ENCODE measurements around the gene GALR3.

GALR3 gene

DNA sequence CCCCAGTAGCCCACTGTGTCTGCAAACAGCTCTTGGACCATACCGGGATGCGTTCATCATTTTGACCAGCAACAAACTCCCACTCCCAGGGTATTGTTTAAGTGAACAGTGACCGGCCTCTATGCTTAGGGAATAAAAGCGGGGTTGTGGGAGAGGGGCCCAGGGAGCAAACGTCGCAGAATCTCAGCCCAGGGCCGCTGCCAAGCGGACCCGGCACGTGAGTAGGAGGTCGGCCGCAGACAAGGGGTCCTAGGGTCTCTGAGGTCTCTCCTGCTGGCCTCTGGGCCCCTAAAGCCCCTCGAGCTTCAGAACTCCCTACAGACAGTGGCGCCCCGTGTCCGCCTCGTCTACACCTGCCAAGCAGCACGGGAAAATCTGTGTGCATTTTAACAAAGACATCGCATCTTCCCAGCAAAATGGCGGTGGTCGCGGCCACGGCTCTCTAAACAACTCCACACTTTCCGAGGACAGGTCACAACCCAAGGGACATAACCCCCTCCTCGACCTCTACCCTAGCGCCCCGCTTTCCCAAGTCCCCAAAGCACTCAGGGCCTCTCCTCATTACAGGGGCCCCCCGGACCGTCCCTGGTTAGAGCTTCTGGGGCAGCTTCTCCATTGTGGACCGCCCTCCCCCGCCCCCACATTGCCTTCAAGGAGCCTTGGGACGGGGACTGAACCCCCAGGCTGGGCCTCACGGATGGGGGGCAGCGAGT is 19.4 kb upstream of the GALR3 start:
- DNase-seq = peak; percentile 72 to 77

DNA sequence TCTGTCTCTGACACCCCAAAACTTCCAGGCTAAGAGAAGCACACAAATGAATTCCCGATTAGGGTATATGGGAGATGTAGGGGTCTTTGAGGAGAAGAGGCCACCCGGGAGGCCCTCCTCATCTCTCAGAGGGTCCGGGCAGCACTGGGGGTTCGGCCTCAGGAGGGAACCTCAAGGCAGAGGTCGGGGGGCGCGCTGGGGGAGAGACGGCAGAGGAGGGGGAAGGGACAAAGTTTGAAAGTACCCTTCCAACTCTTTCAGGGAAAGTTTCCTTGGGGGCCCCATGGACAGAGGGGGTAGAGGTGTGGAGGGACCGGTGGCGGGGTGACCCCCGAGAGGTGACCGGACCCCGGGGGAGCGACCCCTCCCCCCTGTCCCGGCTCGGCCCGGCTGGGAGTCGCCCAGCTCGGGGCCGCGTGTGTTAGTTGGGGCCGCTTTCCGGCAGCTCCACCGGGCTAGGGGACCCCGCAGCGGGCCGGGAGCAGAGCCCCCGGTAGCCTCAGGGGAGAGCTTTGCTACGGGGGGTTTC is 18.8 kb upstream of the GALR3 start:
- no peak for DNase-seq

DNA sequence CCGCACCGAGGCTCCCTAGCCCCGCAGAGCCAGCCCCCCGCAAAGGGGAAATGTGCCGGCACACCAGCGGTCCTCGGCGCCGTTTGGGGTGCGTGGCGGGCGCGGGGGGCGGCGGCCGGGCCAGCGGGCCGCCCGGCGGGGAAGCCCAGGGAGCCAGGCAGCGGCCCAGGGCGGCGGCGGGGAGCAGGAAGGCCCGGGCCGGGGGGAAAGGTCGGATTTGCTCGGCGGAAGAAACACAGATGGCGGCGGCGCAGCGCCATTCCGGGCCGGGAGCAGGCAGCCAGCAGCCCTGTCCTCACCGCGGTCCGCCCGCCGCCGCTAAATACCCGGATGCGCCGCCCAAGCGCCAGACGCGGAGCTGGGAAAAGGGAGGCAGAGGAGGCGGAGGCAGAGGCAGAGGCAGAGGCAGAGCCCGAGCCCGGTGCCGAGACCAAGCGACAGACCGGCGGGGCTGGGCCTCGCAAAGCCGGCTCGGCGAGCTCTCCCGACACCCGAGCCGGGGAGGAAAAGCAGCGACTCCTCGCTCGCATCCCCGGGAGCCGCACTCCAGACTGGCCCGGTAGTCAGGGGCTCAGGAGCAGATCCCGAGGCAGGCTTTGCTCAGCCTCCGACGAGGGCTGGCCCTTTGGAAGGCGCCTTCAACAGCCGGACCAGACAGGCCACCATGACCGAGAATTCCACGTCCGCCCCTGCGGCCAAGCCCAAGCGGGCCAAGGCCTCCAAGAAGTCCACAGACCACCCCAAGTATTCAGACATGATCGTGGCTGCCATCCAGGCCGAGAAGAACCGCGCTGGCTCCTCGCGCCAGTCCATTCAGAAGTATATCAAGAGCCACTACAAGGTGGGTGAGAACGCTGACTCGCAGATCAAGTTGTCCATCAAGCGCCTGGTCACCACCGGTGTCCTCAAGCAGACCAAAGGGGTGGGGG is 18.0 kb upstream of the GALR3 start:
- peak; percentile 47 to 76 for DNase-seq

DNA sequence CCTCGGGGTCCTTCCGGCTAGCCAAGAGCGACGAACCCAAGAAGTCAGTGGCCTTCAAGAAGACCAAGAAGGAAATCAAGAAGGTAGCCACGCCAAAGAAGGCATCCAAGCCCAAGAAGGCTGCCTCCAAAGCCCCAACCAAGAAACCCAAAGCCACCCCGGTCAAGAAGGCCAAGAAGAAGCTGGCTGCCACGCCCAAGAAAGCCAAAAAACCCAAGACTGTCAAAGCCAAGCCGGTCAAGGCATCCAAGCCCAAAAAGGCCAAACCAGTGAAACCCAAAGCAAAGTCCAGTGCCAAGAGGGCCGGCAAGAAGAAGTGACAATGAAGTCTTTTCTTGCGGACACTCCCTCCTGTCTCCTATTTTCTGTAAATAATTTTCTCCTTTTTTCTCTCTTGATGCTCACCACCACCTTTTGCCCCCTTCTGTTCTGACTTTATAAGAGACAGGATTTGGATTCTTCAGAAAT is 17.3 kb upstream of the GALR3 start:
- no peak for DNase-seq

DNA sequence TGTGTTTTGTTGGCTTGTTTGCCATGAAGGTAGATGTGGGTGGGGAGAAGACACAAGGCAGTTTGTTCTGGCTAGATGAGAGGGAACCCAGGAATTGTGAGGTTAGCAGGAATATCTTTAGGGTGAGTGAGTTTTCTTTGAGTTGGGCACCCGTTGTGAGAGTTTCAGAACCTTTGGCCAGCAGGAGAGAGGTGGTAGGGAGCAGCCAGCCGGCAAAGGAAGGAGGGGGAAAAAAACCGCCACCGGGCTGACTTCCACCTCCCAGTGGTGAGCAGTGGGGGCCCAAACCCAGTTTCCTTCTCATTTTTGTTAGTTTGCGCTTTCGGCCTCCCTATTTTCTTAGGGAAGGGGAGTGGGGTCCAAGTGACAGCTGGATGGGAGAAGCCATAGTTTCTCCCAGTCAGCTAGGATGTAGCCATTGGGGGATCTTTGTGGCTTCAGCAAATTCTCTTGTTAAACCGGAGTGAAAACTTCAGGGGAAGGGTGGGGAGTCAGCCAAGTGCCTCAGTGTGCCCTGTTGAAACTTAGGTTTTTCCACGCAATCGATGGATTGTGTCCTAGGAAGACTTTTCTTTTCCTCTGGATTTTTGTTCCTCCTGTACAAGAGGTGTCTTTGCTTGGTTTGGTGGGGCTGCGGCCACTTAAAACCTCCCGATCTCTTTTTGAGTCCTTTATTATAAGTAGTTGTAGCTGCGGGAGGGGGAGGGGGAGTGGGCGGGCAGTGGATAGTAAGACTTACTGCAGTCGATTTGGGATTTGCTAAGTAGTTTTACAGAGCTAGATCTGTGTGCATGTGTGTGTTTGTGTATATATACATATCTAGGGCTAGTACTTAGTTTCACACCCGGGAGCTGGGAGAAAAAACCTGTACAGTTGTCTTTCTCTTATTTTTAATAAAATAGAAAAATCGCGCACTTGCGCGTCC is 16.5 kb upstream of the GALR3 start:
- DNase-seq = peak in 1 of 2 experiments; percentile 43

DNA sequence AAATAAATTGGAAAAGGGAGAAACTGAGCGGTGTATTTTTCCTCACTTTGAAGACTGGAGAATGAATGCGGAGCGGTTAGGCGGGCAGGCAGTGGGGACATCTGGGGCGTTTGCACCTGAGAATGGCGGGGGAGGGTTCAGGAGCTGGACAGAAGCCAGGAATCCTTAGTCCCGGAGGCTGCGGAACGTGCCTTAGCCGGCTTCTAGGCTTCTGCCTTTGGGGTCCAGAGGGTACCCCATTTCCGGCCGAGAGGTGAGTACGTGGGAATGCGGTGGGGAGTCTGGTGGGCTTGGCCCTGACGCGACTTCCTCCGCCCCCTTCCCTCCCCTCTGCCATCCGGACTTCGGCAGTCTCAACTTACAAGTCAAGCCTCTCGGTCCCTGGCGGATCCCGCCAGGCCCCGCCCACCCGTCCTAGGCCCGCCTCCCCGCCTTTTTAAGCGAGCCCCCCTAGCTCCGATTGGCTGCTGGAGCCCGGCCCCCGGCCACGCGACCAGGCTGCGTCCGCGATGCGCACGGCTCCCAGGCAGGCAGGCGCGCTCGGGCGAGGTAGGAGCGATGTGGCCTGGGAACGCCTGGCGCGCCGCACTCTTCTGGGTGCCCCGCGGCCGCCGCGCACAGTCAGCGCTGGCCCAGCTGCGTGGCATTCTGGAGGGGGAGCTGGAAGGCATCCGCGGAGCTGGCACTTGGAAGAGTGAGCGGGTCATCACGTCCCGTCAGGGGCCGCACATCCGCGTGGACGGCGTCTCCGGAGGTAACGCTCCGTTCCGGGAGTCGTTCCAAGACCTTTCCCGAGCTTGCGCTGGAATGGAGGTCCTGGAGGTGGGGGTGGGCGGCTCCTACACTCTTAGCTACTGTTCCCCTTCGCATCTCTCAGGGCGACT is 15.5 kb upstream of the GALR3 start, which contains the start of gene GCAT:
GCAT (plus strand) TSS at position 525 of the 884 bp plus-strand sequence; CDS start at position 559, 34 bp downstream.
- DNase-seq = peak; percentile 71 to 95

DNA sequence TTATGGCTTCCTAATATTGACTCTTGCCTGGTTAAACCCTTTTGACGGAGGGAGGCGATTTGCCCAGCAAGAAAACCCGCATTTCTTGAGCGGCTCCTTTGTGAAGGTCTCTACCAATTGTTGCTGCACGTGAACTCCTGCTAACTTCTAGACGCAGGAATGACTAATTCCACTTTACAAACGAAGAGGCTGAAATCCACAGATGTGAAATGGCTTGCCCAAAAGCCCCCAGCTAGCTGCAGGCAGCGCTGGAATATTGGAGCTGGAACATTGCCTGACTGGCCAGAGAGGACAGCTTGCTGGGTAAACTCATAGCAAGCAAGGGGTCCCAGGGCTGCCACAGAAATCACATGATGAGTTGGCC is 14.9 kb upstream of the GALR3 start:
- DNase-seq = no peak

DNA sequence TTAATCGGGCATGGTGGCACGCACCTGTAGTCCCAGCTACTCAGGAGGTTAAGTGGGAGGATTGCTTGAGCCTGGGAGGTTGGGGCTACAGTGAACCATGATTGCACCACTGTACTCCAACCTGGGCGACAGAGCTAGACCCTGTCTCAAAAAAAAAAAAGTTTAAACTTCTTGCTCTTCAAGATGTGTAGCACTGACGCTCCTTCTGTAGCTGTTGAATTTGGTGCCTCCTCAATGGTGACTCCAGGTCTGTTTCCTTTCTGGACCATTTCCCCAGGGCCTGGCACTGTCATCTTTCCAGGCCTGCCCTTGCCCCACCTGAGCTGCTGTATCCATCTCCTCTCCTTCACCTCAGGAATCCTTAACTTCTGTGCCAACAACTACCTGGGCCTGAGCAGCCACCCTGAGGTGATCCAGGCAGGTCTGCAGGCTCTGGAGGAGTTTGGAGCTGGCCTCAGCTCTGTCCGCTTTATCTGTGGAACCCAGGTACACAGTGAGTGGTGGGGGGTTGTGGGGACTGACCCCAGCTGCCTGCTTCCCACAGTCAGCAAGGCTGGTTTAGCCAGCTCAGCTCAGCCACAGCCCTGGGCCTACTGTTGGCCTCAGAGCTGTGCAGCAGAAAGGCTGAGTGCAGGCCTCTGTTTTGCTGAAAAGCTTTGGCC is 13.4 kb upstream of the GALR3 start:
- DNase-seq = no peak

DNA sequence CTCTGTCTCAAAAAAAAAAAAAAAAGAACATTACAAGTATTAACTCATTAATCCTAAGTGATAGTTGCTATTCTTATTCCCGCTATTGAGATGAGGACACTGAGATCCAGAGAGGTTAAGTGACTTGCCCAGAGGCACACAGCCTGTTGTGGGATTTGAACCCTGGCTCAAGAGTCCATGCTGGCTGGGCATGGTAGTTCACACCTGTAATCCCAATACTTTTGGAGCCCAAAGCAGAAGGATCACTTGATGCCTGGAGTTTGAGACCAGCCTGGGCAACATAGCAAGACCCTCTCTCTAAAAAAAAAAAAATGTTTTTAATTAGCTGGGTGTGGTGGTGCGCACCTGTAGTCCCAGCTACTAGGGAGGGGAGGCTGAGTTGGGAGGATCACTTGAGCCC is 11.3 kb upstream of the GALR3 start:
- no peak for DNase-seq

DNA sequence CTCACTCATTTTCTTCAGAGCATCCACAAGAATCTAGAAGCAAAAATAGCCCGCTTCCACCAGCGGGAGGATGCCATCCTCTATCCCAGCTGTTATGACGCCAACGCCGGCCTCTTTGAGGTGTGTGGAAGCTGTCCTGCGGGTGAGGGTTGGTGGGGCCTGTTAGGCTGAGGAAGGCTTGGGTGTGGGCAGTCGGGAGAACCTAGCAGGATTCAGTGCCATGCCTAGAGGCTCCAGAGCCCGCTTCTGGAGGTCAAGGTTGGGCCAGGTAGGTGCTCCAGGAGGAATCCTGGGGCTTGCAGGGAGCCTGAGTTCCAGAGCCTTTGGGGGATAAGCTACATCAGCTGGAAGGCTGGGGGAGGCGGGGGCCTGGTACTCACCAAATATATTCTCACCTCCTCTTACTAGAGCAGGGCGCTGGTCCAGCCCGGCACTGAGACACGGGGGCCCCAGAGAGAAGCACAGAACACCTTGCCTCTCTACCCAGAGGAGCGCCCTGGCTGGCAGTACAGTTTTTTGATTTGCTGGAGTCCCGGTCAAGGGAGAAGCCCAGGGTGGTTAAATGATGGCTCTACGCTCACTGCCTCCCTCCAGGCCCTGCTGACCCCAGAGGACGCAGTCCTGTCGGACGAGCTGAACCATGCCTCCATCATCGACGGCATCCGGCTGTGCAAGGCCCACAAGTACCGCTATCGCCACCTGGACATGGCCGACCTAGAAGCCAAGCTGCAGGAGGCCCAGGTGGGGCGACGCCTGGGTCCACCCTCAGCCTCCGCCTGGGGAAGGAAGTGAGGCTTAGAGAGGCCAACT is 10.1 kb upstream of the GALR3 start:
- no peak for DNase-seq

DNA sequence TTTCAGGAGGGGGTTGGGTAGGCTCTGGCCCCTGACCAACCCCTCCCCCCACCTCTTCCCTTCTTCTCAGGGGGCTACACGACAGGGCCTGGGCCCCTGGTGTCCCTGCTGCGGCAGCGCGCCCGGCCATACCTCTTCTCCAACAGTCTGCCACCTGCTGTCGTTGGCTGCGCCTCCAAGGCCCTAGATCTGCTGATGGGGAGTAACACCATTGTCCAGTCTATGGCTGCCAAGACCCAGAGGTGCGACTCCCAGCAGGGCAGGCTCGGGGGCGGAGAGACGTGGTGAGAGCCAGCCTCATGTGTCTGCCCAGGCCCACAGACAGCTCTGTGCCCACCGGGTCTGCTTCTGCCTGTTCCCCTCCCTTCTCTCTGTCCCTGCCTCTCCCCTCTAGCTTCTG is 7.6 kb upstream of the GALR3 start:
- DNase-seq = no peak

DNA sequence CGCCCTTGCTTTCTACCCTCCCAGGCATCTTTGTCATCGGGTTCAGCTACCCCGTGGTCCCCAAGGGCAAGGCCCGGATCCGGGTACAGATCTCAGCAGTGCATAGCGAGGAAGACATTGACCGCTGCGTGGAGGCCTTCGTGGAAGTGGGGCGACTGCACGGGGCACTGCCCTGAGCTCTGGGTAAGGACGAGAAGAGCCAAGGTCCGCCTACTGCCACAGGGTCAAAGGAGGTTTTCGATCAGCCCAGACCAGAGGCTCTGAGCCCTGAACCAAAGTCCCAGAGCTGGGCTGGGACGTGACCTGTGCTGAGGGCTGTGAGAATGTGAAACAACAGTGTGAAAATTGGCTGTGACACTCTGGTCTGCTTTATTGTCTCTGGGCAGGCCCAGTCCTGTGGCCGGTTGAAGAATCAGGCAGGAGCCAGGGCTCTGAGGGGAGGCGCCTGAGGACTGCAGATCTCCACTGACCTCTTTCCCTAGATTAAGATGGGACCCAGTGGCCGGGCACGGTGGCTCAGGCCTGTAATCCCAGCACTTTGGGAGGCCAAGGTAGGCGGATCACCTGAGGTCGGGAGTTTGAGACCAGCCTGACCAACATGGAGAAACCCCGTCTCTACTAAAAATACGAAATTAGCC is 6.5 kb upstream of the GALR3 start:
- DNase-seq = no peak

DNA sequence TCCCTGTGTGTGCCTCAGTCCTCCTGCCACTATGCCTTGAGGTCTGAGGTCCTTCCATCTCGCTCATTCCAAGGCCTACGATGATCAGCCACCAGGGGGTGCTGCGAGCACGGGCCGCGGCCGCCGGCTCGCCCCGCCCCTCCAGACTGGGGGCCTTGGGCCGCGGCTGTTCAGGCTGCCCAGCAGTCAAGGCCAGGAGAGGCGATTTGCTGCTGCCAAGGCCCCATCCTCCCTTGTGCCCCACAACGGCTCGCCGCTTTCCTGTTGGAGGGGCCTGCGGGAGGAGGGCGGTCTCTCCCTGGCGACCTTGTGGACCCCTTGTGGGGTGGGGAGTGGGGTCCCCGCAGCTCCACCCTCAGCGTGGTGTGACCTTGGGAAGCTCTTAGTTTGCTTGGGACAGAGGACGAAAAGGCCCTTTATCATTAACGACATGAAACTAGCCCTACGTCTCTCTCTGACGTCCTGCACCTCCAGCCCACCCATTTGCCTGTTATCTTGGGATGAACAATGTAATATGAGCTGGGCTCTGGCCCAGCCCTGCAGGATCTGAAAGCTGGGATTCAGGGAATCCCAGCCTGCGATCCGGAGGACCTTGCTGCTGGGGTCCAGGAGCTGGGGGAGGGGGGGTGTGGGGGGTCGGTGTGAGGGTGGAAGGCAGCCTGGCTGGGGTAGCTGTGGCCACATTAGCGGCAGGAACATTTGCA is 5.3 kb upstream of the GALR3 start:
- DNase-seq = peak; percentile 37 to 78

DNA sequence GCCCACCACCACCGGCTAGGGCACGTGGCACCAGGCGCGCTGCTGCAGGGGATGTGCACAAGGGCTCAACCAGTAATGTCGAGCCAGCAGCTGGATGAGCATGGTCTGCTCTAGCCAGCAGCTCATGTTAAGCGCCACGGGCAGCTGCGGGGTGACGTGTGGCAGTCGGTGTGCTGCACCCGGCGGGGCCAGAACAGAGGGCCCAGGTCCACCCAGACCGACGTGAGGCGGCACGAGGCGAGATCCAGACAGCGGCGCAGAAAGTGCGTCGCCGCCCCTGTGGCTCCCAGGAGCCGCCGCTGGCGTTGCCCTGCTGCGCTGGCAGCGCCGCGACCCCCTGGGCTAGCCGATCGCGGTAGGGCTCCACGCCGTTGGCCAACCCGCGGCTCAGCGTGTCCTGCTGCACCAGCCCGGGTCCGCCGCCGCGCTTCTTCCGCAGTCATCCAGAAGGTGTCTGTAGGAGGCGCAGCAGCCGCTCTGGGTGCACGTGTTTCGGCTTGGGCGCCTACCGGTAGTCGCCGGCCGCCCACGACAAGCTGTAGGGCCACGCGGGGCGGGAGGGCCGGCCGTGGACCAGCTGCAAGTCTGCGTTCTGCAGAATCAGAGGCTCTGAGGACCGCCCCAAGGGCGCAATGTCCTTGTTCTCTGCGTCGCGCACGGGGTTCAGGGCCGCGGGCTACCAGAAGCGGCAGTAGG is 4.6 kb upstream of the GALR3 start:
- peak; percentile 30 to 67 for DNase-seq

DNA sequence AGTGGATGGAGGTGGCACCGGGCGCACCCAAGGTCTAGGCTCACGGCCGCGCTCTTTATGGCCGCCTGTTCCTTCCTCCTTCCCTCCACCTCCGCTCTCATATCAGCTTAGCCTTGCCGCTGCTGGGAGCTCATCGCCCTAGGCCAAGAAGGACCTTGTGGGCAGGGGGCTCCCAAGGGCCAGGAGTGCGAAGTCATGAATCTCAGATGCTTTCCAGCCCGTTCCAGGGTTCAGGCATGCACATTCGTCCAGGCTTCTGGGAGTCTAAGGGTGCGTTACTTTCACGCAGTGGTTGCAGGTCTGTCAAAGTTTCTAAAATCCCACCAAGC is 4.1 kb upstream of the GALR3 start:
- DNase-seq = no peak

DNA sequence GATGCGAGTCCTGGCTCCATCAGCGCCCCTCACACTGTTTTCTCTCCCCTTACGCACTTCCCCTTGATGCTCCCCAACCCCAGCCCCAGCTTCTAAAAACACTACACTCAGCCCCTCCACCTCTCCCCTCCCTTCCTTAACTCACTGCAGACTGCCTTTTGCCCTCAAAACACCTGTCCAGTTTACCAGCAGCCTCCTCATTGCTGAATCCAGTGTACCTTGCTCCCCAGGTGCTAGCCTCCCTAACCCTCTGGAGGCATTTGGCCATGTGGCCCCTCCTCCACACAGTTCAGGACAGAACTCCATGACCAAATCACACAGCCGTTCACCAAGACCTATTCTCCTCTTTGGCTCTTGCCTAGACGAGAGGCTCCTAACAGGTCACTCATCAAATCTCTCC is 2.8 kb upstream of the GALR3 start:
- DNase-seq = no peak

DNA sequence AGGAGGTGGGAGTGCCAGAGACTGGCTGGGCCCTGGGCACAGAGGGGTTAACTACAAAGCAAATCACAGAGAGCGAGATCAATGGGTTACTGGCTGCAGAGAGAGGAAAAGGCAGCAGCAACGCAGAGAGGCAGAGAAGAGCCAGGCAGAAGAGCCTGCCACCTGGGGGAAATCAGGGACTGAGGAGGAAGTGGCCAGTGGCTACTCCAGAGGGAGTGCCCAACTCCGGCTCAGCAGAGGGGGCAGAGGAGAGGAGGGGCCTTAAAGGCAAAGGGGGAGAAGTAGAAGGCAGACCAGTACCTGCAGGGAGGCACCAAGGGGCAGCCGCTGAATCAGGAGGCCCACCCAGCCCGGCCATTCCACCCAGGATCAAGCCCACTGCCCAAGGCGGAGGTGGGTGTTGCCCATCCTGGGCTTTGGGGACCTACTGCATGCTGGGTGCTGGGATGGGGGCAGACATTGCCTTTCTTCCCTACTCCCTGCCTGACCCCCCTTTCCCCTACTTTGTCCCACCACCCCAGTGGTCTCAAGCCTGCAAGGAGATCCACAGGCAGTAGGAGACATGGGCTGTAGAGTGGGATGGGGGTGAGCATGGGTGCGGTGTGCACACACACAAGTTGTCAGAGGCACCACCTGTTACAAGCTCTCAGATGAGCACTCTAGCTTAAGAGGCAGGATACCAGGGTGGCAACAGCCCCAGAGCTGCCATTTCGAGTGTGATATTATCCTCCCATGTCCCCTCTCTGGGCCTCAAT is 926 bp upstream of the GALR3 start:
- no peak for DNase-seq

Data from NCI-H526 (cell line).